ENCODE measurements around the gene KIF12. TPM values are rescaled to one million over a fixed set of nuclear protein-coding genes. Genes with fewer than 3 reads are reported as not detected.

KIF12 gene
- total RNA-seq, 1 donor from 2014 or later = 15.8 TPM

DNA sequence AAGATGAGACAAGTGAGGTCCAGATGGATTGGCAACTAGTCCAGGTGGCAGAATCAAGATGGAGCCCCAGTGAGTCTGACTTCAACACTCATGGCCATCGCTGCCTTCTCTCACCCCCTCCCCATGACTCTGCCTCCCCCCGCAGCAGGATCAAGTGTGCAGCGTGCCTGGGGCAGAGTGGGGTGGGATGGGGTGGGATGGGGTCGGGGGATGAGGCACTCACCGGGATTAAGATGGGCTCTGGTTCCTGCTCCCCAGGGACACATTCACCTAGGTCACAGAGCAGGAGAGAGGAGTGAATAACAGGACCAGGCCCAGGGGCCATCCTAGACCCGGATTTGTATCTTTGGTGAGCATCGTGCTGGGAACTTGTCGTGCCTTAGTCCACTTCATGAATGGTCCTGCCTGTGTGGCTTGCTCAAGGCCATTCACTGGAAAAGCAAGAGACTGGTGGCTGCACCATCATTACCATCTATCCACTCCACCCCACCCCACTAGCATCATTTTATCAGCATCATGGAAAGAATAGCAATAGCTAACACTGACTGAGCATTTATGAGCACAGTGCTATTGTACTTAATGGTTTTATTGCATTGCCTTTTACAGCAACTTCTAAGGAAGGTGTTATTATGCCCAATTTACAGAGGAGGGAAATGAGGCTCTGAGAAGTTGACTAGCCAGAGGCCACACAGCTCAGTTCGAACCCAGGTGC lies 29.5 kb downstream of the KIF12 start:
- H3K4me3 ChIP-seq (ENCODE audit: low read depth, low read length) = no peak overlapping the region
- no peak for DNase-seq (ENCODE audit: low read depth)
- TF ChIP-seq, protein P1, sequence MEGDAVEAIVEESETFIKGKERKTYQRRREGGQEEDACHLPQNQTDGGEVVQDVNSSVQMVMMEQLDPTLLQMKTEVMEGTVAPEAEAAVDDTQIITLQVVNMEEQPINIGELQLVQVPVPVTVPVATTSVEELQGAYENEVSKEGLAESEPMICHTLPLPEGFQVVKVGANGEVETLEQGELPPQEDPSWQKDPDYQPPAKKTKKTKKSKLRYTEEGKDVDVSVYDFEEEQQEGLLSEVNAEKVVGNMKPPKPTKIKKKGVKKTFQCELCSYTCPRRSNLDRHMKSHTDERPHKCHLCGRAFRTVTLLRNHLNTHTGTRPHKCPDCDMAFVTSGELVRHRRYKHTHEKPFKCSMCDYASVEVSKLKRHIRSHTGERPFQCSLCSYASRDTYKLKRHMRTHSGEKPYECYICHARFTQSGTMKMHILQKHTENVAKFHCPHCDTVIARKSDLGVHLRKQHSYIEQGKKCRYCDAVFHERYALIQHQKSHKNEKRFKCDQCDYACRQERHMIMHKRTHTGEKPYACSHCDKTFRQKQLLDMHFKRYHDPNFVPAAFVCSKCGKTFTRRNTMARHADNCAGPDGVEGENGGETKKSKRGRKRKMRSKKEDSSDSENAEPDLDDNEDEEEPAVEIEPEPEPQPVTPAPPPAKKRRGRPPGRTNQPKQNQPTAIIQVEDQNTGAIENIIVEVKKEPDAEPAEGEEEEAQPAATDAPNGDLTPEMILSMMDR (IDR thresholded peaks at IDR 0.05; ENCODE audit: insufficient read depth, low read length, poor library complexity, severe bottlenecking) = no peak
- no peaks in the 10 kb centered on the region for H3K36me3 ChIP-seq (ENCODE audit: control insufficient read depth, insufficient read depth, low read length)
- peaks cover under 1% of the 10 kb centered on the region for H3K27me3 ChIP-seq (ENCODE audit: control insufficient read depth, insufficient read depth, low read length)

DNA sequence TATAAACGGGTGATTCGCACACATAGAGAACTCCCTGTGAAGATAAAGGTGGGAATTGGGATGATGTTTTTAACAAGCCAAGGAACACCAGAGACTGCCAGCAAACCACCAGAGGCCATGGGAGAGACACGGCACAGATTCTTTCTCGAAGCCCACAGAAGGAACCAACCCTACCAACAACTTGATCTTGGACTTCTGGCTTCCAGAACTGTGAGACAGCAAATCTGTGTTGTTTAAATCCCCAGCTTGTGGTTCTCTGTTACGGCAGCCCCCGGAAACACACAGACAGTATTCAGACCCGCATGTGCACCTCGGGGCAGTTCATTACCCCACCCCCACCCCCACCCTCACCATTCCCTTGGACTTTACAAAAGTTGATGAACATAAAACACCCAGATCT lies 33.8 kb downstream of the KIF12 start:
- TF ChIP-seq, protein P1 (IDR thresholded peaks at IDR 0.05; ENCODE audit: insufficient read depth, low read length, poor library complexity, severe bottlenecking) = no peak
- no peak for DNase-seq (ENCODE audit: low read depth)
- no peaks in the 10 kb centered on the region for H3K27me3 ChIP-seq (ENCODE audit: control insufficient read depth, insufficient read depth, low read length)
- no peaks in the 10 kb centered on the region for H3K36me3 ChIP-seq (ENCODE audit: control insufficient read depth, insufficient read depth, low read length)
- no peak overlapping the region for H3K4me3 ChIP-seq (ENCODE audit: low read depth, low read length)

GRCh38 chr9:114061830-114062474 lies 37.1 kb downstream of the KIF12 start:
- H3K4me3 ChIP-seq (ENCODE audit: low read depth, low read length) = no peak overlapping the region
- TF ChIP-seq, protein P1 (IDR thresholded peaks at IDR 0.05; ENCODE audit: insufficient read depth, low read length, poor library complexity, severe bottlenecking) = no peak
- no peaks in the 10 kb centered on the region for H3K27me3 ChIP-seq (ENCODE audit: control insufficient read depth, insufficient read depth, low read length)
- DNase-seq (ENCODE audit: low read depth) = no peak
- H3K36me3 ChIP-seq (ENCODE audit: control insufficient read depth, insufficient read depth, low read length) = no peaks in the 10 kb centered on the region

DNA sequence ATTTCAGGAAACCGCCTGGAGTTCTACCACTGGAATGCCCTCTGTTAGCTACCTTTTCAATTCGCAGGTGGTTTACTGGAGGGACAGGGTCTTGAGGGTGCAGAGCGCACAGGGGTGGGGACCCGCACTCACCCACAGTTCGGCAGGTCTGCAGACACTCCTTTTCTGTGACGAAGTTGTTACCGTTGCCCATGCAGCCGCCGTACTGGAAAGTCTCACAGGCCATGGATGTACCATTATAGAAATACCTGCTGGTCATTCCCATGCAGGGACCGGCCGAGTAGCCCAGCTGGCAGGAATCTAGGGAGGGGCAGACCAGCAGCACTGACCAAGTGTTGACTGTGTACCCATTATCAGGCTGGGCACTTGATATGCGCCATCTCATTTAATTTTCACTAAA lies 37.8 kb downstream of the KIF12 start:
- Histone ChIP-seq H3K36me3 (ENCODE audit: control insufficient read depth, insufficient read depth, low read length) (no peaks in the 10 kb centered on the region), H3K27me3 (ENCODE audit: control insufficient read depth, insufficient read depth, low read length) (no peaks in the 10 kb centered on the region), H3K4me3 (ENCODE audit: low read depth, low read length) (no peak overlapping the region)
- TF ChIP-seq, protein P1 (IDR thresholded peaks at IDR 0.05; ENCODE audit: insufficient read depth, low read length, poor library complexity, severe bottlenecking) = no peak
- DNase-seq (ENCODE audit: low read depth) = no peak

- Histone ChIP-seq H3K27me3 (ENCODE audit: control insufficient read depth, insufficient read depth, low read length) (no peaks in the 10 kb centered on the region), H3K4me3 (ENCODE audit: low read depth, low read length) (no peak overlapping the region), H3K36me3 (ENCODE audit: control insufficient read depth, insufficient read depth, low read length) (no peaks in the 10 kb centered on the region)
- TF ChIP-seq, protein P1 (IDR thresholded peaks at IDR 0.05; ENCODE audit: insufficient read depth, low read length, poor library complexity, severe bottlenecking) = no peak
- DNase-seq (ENCODE audit: low read depth) = no peak
Measured at GRCh38 chr9:114060711-114061110, 38.4 kb downstream of the KIF12 start.
